Heart right ventricle (tissue), 16 donors: Measurements from ENCODE around the gene SPATC1L. TPM values are rescaled to one million over a fixed set of nuclear protein-coding genes. Genes with fewer than 3 reads are reported as not detected.
A peak's percentile ranks its signal among the peaks of the same experiment; 100 is the strongest.

Source experiments
- ATAC-seq, 8 donors: fragments of 200-7000 bp; cut with Tn5 transposase; one replicate each; pipeline ENCODE4 v1.9.1; 2020; ENCODE audit warnings: mild to moderate bottlenecking in 8 of 8, moderate library complexity in 8 of 8, moderate number of reproducible peaks in 1 of 8
- DNase-seq, 2 donors: peaks; one replicate each; pipeline ENCODE4 v3.0.0-alpha.2; 2020
- H3K27ac ChIP-seq, 10 donors: fragments of 200-600 bp; sonication (generic) in 2 of 10; one replicate each; pipeline versions ENCODE4 v1.5.0 to v1.8.0; 2020 to 2022; ENCODE audit warnings: mild to moderate bottlenecking in 3 of 10
- H3K27me3 ChIP-seq, 7 donors: fragments of 200-600 bp; one replicate each; pipeline ENCODE4 v1.8.0; 2021 to 2022; ENCODE audit warnings: mild to moderate bottlenecking in 2 of 7
- H3K36me3 ChIP-seq, 9 donors: fragments of 200-600 bp; sonication (generic) in 1 of 9; one replicate each; pipeline versions ENCODE4 v1.5.0 to v1.8.0; 2020 to 2022; ENCODE audit warnings: mild to moderate bottlenecking in 2 of 9
- H3K4me1 ChIP-seq, 9 donors: fragments of 200-600 bp; sonication (generic) in 1 of 9; one replicate each; pipeline versions ENCODE4 v1.5.0 to v1.8.0; 2020 to 2022; ENCODE audit warnings: mild to moderate bottlenecking in 4 of 9
- H3K4me3 ChIP-seq, 10 donors: fragments of 200-600 bp; sonication (generic) in 2 of 10; one replicate each; pipeline versions ENCODE4 v1.5.0 to v1.8.0; 2020 to 2022; ENCODE audit warnings: mild to moderate bottlenecking in 7 of 10, moderate library complexity in 2 of 10
- H3K9me3 ChIP-seq, 11 donors: fragments of 200-600 bp in 10 of 11; sonication (generic) in 2 of 11; one replicate each; pipeline versions ENCODE4 v1.5.0 to v1.8.0; 2013 to 2022; ENCODE audit warnings: mild to moderate bottlenecking in 2 of 11, control low read depth in 1 of 11, moderate library complexity in 1 of 11
- WGBS, 2 donors: extraction: QIAGEN DNeasy Blood & Tissue Kit; methylation state at CpG; one replicate each; pipeline ENCODE4 v1.1.7; 2013; ENCODE audit warnings: inconsistent platforms in 1 of 2; 5-methylcytosine and 5-hydroxymethylcytosine counted together
- intact Hi-C, 10 donors: fragments of 100-400 bp; cut with DNase I; formaldehyde crosslinking; loops; one replicate each; pipeline versions ENCODE4 v1.11.1 to v1.14.2; 2022
- polyA plus RNA-seq, 2 donors: library from polyadenylated mRNA; stranded (reverse); fragments of 200-250 nt; gene quantifications; one replicate each; pipeline ENCODE4 v1.2.3, GENCODE V29; 2013
- total RNA-seq, 10 donors: library from RNA; stranded (reverse); fragmentation: NEBNext Ultra II Directional in 3 of 10; extraction: Animal tissue kit (Norgen Biotek cat#: 25700) in 3 of 10; gene quantifications; one replicate each; pipeline versions ENCODE4 v1.2.1 to v1.2.4, GENCODE V29; 2021 to 2023
- TF ChIP-seq, protein P1 (sequence below), 9 donors: fragments of 200-600 bp; sonication (generic) in 2 of 9; IDR thresholded peaks; one replicate each; pipeline versions ENCODE4 v1.5.0 to v1.8.0; 2021 to 2022; ENCODE audit warnings: antibody characterized with exemption in 9 of 9, mild to moderate bottlenecking in 5 of 9, moderate library complexity in 1 of 9
- donor health status: Arrhythmogenic right ventricular cardiomyopathy.
- donor health status: ischemic (EF 13 %, LVEDD 7.1; RV severe dilation, severe dysfunction).
- donor health status: healthy with polysubstance abuse.
- donor health status: DM: no; HTN: yes; CAD: no.
- donor health status: DM: no; HTN: no; CAD: no.
- donor health status: ischemic (EF 25% LVEDD 6.9; RV normal size, moderate dysfunction).
- donor health status: ischemic (EF 25% LVEDD 5.7; RV mildly dilated, moderate dysfunction).
- donor health status: healthy.
- donor health status: DM: yes; HTN: yes; CAD: no.
- donor health status: Ischemic cardiomyopathy.
- donor health status: ischemic (EF 35%, LVEDD 5.7; RV mildly dilated, moderate dysfunction).
- donor health status: nonischemic (EF 11% LVEDD 7.7; RV severe dilation, severe dysfunction).
- donor health status: DM: yes; HTN: yes; CAD: no.
- donor health status: PGD.
- donor health status: ischemic (EF 29% LVEDD 5.4; RV normal size, mild dysfunction).
- donor health status: nonischemic (EF 23%, LVEDD 6.1; RV moderate dilation, normal function).

The SPATC1L gene
- total and polyA plus RNA-seq, 12 donors = 4.7 to 14.6 (median 8.4) TPM

DNA sequence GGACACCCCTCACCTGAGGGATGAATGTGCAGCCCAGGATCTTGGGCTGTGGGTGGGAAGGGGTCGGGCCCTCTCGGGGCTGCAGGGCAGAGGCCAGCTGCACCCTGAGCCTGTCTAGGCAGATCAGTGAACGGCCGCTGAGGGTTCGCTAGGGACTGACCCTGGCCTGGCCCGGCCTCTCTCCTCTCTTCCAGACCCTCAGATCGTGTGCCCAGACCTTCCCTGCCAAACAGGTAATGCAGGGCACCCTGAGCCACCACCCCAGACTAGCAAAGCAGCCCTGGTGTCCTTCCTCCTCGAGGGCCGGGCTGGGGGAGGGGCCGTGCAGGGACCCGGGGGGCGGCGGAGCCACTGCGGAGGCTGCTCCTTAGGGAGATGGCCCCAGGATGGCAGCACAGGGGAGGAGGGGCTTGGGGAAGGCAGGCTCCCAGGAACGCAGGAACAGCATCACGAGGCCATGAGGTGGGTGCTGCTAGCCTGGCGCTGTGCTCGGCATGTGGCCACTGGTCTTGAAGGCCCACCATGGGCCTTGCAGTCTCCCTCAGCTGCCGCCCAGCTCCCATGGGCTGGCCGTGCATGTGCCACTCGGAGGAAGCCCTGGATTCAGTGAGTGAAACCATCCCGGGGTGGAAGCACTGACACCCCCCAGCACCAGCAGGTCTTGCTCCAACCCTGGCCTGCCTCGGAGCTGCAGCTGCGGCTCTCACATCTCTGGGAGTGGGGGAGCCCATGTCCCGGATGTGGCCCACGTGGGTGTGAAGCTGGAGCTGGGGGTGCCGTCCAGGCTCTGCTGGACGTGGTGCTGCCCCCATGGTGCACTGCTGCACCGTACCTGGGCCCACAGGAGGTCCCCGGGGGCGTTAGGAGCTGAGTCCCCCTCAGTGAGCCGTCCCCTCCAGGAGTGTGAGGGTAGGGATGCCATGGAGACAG lies 57.7 kb downstream of the SPATC1L start:
- WGBS, 2 donors = 87 to 90% methylated on average over 31 to 32 of the region's 32 CpGs
- Histone ChIP-seq H3K36me3 (peaks cover 0 to 75% (median 16%) of the 10 kb centered on the region in 9 donors), H3K9me3 (no peaks in the 10 kb centered on the region), H3K4me1 (peaks cover 0 to 18% (median 11%) of the 10 kb centered on the region in 9 donors), H3K27ac (no peak overlapping the region), H3K4me3 (no peak overlapping the region), H3K27me3 (no peaks in the 10 kb centered on the region)
- DNase-seq = peak; percentile 4 to 10
- TF ChIP-seq, protein P1, sequence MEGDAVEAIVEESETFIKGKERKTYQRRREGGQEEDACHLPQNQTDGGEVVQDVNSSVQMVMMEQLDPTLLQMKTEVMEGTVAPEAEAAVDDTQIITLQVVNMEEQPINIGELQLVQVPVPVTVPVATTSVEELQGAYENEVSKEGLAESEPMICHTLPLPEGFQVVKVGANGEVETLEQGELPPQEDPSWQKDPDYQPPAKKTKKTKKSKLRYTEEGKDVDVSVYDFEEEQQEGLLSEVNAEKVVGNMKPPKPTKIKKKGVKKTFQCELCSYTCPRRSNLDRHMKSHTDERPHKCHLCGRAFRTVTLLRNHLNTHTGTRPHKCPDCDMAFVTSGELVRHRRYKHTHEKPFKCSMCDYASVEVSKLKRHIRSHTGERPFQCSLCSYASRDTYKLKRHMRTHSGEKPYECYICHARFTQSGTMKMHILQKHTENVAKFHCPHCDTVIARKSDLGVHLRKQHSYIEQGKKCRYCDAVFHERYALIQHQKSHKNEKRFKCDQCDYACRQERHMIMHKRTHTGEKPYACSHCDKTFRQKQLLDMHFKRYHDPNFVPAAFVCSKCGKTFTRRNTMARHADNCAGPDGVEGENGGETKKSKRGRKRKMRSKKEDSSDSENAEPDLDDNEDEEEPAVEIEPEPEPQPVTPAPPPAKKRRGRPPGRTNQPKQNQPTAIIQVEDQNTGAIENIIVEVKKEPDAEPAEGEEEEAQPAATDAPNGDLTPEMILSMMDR (IDR thresholded peaks at IDR 0.05) = no peak
- intact Hi-C loops = no loop called here
- no peak for ATAC-seq

DNA sequence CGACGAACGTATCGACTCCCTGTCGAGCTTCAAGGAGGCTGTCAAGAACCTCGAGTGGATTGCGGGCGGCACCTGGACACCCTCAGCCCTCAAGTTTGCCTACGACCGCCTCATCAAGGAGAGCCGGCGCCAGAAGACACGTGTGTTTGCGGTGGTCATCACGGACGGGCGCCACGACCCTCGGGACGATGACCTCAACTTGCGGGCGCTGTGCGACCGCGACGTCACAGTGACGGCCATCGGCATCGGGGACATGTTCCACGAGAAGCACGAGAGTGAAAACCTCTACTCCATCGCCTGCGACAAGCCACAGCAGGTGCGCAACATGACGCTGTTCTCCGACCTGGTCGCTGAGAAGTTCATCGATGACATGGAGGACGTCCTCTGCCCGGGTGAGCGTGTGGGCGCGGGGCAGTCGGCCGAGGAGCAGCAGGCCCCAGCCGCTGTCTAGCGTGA lies 58.4 kb downstream of the SPATC1L start:
- no peaks in the 10 kb centered on the region for H3K9me3 ChIP-seq
- TF ChIP-seq, protein P1 (IDR thresholded peaks at IDR 0.05) = no peak
- DNase-seq (peak; percentile 3 to 17), ATAC-seq (no peak)
- H3K36me3 ChIP-seq = peaks cover 0 to 82% (median 23%) of the 10 kb centered on the region in 9 donors
- intact Hi-C loops = no loop called here
- no peak overlapping the region for H3K27ac ChIP-seq
- peaks cover 0 to 18% (median 11%) of the 10 kb centered on the region in 9 donors for H3K4me1 ChIP-seq
- H3K4me3 ChIP-seq = no peak overlapping the region
- 85 to 91% methylated on average over 47 of the region's 47 CpGs for WGBS, 2 donors
- no peaks in the 10 kb centered on the region for H3K27me3 ChIP-seq

DNA sequence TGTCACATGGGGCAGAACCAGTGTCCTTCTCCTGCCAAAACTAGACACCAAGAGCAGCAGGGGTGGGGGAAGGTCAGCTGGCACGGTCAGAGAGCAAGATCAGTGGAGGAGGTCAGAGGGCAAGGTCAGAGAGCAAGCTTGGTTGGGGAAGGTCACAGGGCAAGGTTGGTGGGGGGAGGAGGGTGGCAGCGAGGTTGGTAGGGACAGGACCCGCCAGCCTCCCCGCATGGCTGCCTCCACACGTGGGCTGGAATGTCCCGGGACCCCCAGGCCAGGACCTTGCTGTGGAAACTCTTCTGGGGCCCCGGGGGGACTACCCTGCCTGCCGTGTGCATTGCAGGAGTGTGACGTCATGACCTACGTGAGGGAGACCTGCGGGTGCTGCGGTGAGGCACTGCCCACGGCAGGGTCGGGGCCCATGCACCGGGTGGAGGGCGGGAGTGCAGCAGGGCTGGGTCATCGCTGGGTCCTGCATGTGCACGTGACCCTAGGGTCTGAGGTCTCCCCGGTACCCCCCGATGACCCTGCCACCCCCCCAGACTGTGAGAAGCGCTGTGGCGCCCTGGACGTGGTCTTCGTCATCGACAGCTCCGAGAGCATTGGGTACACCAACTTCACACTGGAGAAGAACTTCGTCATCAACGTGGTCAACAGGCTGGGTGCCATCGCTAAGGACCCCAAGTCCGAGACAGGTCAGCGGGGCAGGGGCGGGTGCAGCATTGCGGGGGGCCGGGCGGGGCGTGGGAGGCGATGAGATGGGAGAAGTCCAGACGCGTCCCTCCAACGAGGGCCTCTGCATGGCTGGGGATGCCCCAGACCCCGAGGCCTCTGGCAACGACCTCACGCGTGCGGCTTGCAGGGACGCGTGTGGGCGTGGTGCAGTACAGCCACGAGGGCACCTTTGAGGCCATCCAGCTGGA lies 59.1 kb downstream of the SPATC1L start:
- ATAC-seq (no peak), DNase-seq (peak in 1 of 2 donors; percentile 5)
- H3K9me3 ChIP-seq = no peaks in the 10 kb centered on the region
- TF ChIP-seq, protein P1 (IDR thresholded peaks at IDR 0.05) = no peak
- 89 to 91% methylated on average over 49 of the region's 49 CpGs for WGBS, 2 donors
- no peak overlapping the region for H3K4me3 ChIP-seq
- H3K36me3 ChIP-seq = peaks cover 0 to 88% (median 27%) of the 10 kb centered on the region in 9 donors
- H3K4me1 ChIP-seq = peaks cover 0 to 18% (median 11%) of the 10 kb centered on the region in 9 donors
- no peak overlapping the region for H3K27ac ChIP-seq
- intact Hi-C loops = no loop called here
- no peaks in the 10 kb centered on the region for H3K27me3 ChIP-seq
